Measurements from ENCODE around the gene RIPK3. TPM values are rescaled to one million over a fixed set of nuclear protein-coding genes. Genes with fewer than 3 reads are reported as not detected.
A peak's percentile ranks its signal among the peaks of the same experiment; 100 is the strongest.

RIPK3 gene
- total RNA-seq, 1 experiment from 2014 or later = not detected

- peak; percentile 31 for DNase-seq (ENCODE audit: low spot score)
These were observed 32.0 kb downstream of the RIPK3 start, which contains the start of gene CIDEB for GRCh38 chr14:24307575-24308341. Gene CIDEB (minus strand): TSS chr14:24307977. CDS start chr14:24307858, 119 bp downstream.

GRCh38 chr14:24307156-24307574, 32.6 kb downstream of the RIPK3 start:
- no peak for DNase-seq (ENCODE audit: low spot score)

GRCh38 chr14:24304019-24304387, 35.8 kb downstream of the RIPK3 start:
- DNase-seq (ENCODE audit: low spot score) = no peak

- no peak for DNase-seq (ENCODE audit: low spot score)
These were observed 39.3 kb downstream of the RIPK3 start for GRCh38 chr14:24300326-24300980.

- DNase-seq (ENCODE audit: low spot score) = peak; percentile 78
These were observed 40.3 kb downstream of the RIPK3 start, which contains the start of the genes DHRS1 and NOP9 for GRCh38 chr14:24299255-24300191. Gene DHRS1 (minus strand): TSS chr14:24299780. CDS start chr14:24299106, 674 bp downstream. Gene NOP9 (plus strand): TSS chr14:24299850. CDS start chr14:24299955, 105 bp downstream.

DNA sequence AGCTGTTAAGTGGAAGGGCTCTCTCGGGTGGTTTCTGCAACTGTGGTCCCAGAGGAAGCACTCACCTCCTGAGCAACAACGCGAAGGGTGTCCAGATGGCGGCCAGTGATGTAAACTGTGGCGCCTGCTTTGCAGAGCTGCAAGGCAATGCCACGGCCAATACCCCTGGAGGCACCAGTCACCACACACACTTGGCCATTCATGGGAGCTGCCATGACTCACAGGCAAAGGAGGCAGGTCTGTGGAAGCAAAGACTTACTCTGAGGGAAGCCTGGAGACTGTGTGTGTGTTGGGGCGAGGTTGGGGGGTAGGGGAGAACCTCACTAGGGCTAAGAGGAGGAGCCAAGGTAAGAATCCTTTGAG, 40.9 kb downstream of the RIPK3 start:
- DNase-seq (ENCODE audit: low spot score) = peak; percentile 57

DNA sequence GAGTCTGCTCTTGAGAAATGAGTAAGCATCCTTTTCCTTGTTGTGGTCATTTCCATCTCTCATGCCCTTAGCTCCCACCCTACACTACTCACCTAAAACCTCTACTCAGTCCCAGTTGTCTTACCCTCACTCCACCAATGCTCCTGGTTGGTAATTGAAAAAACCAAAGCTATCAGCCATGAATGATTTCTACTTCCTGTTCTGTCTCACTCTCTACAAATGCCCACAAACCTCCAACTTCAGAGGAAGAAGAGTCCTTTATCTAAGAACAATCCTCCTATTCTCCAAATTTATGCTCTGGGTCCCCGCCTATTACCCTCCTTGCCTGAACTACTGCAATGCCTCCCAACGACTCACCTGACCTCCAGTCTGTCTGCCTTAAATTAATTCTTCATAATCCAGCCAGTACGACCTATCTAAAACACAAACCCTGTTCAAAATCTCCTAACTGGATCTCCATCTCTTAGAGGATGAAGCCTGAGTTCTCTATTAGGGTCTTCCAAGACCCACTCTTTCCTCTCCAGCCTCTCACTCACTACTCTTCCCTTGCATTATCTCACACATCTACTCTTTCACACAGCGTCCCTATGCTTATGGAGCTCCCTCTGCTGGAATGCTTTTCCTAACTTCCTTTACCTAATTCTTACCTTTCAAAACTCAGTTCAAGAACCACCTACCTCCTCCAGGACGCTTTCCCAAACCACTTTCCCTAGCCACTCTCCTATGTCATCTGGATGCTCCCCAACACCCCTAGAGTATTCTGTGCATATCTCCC, 42.4 kb downstream of the RIPK3 start:
- peak; percentile 44 for DNase-seq (ENCODE audit: low spot score)

DNA sequence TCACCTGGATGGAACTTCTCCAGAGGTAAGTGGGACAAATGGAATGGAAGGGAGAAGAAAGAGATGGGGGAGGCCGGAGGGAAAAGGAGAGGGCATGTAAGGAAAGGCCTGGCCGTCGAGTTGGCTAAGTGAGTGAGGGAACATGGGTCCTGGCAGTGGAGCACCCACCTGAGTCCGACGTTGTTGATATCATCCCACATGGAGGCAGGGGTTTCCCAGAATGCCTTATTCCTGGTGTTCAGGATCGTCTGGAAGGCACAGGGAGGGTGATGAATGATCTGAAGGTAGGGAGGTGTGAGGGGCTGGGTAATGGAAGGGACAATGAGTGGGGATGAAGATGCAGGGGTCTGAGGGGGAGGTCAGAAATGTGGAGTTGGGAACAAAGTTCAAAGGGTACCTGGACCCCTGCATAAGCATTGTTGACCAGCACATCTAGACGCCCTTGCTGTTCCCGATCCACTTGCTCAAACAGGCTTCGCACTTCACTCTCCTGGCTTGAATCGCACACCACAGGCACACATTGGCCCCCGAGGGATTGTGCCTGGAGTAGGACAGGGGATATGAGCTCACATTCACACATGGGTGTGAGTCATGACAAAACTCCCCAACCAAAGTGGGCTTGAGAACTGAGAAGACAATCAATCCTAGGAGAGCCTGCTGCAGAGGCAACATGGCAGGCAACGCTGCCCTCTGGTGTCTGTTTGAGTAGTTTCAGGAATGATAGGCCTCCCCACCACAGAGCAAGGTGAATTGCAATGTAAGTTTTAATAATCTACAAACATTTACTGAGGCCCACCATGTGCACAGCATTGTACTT, 43.2 kb downstream of the RIPK3 start:
- peak; percentile 76 for DNase-seq (ENCODE audit: low spot score)

GRCh38 chr14:24293525-24293924, 46.3 kb downstream of the RIPK3 start:
- DNase-seq (ENCODE audit: low spot score) = no peak

DNA sequence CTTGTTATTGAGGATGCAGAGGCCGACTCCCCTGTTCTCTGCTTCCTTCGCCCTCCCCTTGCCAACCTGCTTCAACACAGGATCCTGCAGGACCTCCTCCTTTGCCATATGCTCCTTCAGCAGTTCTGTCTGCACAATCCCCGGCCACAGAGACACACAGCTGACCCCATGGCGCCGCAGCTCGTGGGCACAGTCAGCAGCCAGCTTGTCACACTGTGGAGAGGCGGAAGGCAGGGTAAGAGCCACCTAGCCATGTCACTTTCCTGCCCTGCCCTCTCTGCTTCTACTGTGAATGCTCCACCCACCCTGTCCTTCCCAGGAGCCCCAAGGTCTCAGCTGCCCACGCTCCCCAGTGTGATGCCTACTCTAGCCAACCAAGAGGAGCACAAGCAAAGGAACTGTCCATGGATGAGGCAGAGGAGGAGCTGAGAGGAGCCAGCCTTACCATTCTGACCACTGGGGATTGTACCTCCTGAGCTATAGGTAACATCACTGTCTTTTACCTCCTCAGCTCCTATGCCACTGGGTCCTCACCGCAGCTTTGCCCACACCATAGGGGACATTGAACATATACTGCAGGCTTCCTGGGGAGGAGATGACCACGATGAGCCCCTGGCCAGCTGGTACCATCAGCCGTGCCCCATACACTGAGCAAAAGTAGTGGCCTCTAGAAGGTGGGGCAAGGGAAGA, 47.5 kb downstream of the RIPK3 start:
- DNase-seq (ENCODE audit: low spot score) = no peak

DNA sequence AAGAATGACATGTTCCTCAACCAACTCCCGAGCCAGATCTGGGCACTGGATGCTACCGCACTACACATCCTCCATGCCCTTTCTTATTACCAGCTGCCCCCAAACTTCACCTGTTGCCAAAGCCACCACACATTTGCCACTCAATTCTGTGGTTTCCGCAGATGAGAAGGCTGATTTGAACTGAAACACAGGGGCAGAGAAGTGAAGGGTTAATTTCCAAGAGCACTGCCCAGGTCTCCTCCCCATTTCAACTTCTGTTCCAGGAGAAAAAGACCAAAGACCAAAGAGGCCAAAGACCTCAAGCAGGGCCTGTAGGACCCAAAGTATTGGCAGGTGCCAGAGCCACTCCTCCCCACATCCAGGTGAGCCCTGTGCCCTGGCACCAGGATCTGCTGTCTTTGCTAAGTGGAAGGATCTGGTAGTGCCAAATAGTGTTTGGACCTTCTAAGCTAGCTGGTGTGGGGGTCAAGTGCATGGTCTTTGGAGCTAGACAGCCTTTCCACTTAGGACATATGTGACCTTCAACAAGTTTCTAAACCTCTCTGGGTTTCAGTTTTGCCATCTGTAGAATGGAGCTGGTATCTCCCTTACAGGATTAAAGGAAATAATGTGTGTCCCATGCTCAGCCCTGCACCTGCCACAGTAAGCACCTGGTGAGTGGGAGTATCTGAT, 48.2 kb downstream of the RIPK3 start:
- no peak for DNase-seq (ENCODE audit: low spot score)

DNA sequence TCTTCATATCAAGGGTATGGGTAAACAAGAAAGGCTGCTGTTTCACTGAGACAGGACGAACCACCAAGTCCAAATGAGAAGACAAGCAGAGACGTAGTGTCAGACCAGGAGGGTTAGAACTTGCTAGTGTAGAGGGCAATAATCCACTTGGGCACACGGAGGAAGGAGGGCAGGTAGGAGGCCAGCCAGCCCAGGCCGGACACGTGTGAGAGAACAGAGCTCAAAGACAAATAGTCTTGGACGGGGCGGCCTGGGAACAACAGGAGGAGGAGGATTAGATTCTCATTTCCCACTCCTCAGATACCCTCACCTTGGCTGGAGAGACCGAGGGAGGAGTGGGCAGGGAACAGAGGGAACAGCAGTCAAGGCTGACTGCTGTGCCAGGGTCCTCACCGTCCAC, 49.0 kb downstream of the RIPK3 start:
- DNase-seq (ENCODE audit: low spot score) = no peak

- DNase-seq (ENCODE audit: low spot score) = no peak
These were observed 50.0 kb downstream of the RIPK3 start for GRCh38 chr14:24289649-24290280.

DNA sequence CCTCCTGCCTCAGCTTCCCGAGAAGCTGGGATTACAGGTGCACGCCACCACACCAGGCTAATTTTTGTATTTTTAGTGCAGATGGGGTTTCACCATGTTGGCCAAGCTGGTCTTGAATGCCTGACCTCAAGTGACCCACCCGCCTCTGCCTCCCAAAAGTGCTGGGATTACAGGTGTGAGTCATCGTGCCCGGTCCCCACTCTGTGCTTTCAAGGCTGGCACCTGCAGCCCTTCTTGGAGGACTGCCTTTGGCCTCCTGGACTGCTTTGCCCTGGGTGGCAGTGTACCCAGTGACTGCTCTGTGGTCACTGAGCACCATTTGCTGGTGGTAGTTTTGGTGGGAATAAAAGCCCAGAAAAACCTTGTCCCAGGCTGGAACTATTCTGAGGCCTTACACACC, 52.8 kb downstream of the RIPK3 start:
- no peak for DNase-seq (ENCODE audit: low spot score)

Measured in H4 (cell line).